IMR-90 (cell line): ENCODE measurements around the gene ROBO1. TPM values are rescaled to one million over a fixed set of nuclear protein-coding genes. Genes with fewer than 3 reads are reported as not detected.

ENCODE experiments used
- ATAC-seq: fragments of 200-7000 bp; cut with Tn5 transposase; 2 replicates; pipeline ENCODE4 v1.9.1; 2020; ENCODE audit warnings: low read depth, mild to moderate bottlenecking, moderate library complexity
- BruUV-seq: library from RNA; stranded (reverse); fragments of 400-500 nt; replicated peaks from 2 replicates; lab custom pipeline; 2021; lab: Mats Ljungman, UMichigan
- CTCF ChIA-PET: fragments of 300-600 bp; formaldehyde crosslinking; extraction: SDS; loops from one replicate; lab custom pipeline; 2021; ENCODE audit warnings: antibody characterized with exemption; lab: Yijun Ruan, JAX
- POLR2A ChIA-PET: fragments of 300-600 bp; sonication (Branson Sonifier 250); formaldehyde crosslinking; loops from one replicate; lab custom pipeline; 2022; ENCODE audit warnings: antibody characterized with exemption; ENCODE audit not compliant: unreplicated experiment; lab: Charles Lee
- DNase-seq: peaks from one replicate; pipeline ENCODE4 v3.0.0; 2013
- H2AFZ ChIP-seq: replicated peaks from 2 replicates; pipeline ENCODE3; 2013; ENCODE audit warnings: low read length, mild to moderate bottlenecking; ENCODE audit not compliant: poor library complexity
- H2AK5ac ChIP-seq: 2 replicates; pipeline ENCODE4 v1.6.1; 2013; ENCODE audit warnings: low read depth, low read length, inconsistent platforms
- H2AK9ac ChIP-seq: replicated peaks from 2 replicates; pipeline ENCODE3; 2013; ENCODE audit warnings: mild to moderate bottlenecking, low read depth, low read length, moderate library complexity; ENCODE audit not compliant: poor library complexity
- H2BK120ac ChIP-seq: 2 replicates; pipeline ENCODE4 v1.6.1; 2013; ENCODE audit warnings: low read depth, low read length, inconsistent platforms
- H2BK15ac ChIP-seq: 3 replicates; pipeline ENCODE4 v1.6.1; 2013; ENCODE audit warnings: low read depth, low read length, inconsistent platforms
- H2BK20ac ChIP-seq: 2 replicates; pipeline ENCODE4 v1.6.1; 2013; ENCODE audit warnings: low read depth, mild to moderate bottlenecking, inconsistent platforms, low read length, moderate library complexity
- H2BK5ac ChIP-seq: 2 replicates; pipeline ENCODE4 v1.6.1; 2013; ENCODE audit warnings: mild to moderate bottlenecking, low read depth, low read length, inconsistent platforms; ENCODE audit not compliant: poor library complexity, severe bottlenecking
- H3K14ac ChIP-seq: replicated peaks from 2 replicates; pipeline ENCODE4 v1.6.1; 2013; ENCODE audit warnings: low read depth, low read length, inconsistent platforms
- H3K18ac ChIP-seq: 2 replicates; pipeline ENCODE4 v1.6.1; 2013; ENCODE audit warnings: low read depth, low read length, control low read depth
- H3K23ac ChIP-seq: 2 replicates; pipeline ENCODE4 v1.6.1; 2013; ENCODE audit warnings: low read depth, low read length, inconsistent platforms
- H3K27ac ChIP-seq: 2 replicates; pipeline ENCODE4 v1.5.1; 2013; ENCODE audit warnings: mild to moderate bottlenecking, control low read depth, low read length; ENCODE audit not compliant: insufficient read depth
- H3K27me3 ChIP-seq: 2 replicates; pipeline ENCODE4 v1.6.1; 2013; ENCODE audit warnings: low read length; ENCODE audit not compliant: control insufficient read depth, insufficient read depth
- H3K36me3 ChIP-seq: 2 replicates; pipeline ENCODE4 v1.6.1; 2013; ENCODE audit warnings: low read length, mixed read lengths; ENCODE audit not compliant: control insufficient read depth, insufficient read depth
- H3K4ac ChIP-seq: 2 replicates; pipeline ENCODE4 v1.6.1; 2013; ENCODE audit warnings: low read depth, low read length, inconsistent platforms
- H3K4me1 ChIP-seq: 2 replicates; pipeline ENCODE4 v1.6.1; 2013; ENCODE audit warnings: low read length, mixed read lengths; ENCODE audit not compliant: control insufficient read depth, insufficient read depth
- H3K4me2 ChIP-seq: 2 replicates; pipeline ENCODE4 v1.6.1; 2013; ENCODE audit warnings: low read depth, mild to moderate bottlenecking, control low read depth, low read length, moderate library complexity
- H3K4me3 ChIP-seq: 2 replicates; pipeline ENCODE4 v1.5.1; 2013; ENCODE audit warnings: low read depth, mild to moderate bottlenecking, control low read depth, low read length, moderate library complexity; ENCODE audit not compliant: insufficient read depth
- H3K56ac ChIP-seq: 2 replicates; pipeline ENCODE4 v1.6.1; 2013; ENCODE audit warnings: low read length, inconsistent platforms; ENCODE audit not compliant: insufficient read depth; ENCODE audit errors: extremely low read depth
- H3K79me1 ChIP-seq, 2 experiments: 2 replicates each; pipeline ENCODE4 v1.6.1; 2013; ENCODE audit warnings: low read length in 2 of 2, inconsistent platforms in 1 of 2, low read depth in 1 of 2
- H3K9ac ChIP-seq: 2 replicates; pipeline ENCODE4 v1.6.1; 2013; ENCODE audit warnings: low read depth, low read length, control low read depth
- H3K9me1 ChIP-seq: 2 replicates; pipeline ENCODE4 v1.6.1; 2013; ENCODE audit warnings: low read length, inconsistent platforms; ENCODE audit not compliant: insufficient read depth
- H3K9me3 ChIP-seq: 2 replicates; pipeline ENCODE4 v1.6.1; 2013; ENCODE audit warnings: low read length; ENCODE audit not compliant: control insufficient read depth, insufficient read depth
- H4K20me1 ChIP-seq: 2 replicates; pipeline ENCODE4 v1.6.1; 2013; ENCODE audit warnings: low read length, inconsistent platforms; ENCODE audit not compliant: insufficient read depth
- H4K5ac ChIP-seq: 2 replicates; pipeline ENCODE4 v1.6.1; 2013; ENCODE audit warnings: mild to moderate bottlenecking, low read depth, low read length, control low read depth
- H4K8ac ChIP-seq, 2 experiments: 2 replicates each; pipeline ENCODE4 v1.6.1; 2013; ENCODE audit warnings: low read depth in 2 of 2, low read length in 2 of 2, control low read depth in 1 of 2, inconsistent platforms in 1 of 2
- H4K91ac ChIP-seq: 2 replicates; pipeline ENCODE4 v1.6.1; 2013; ENCODE audit warnings: low read depth, low read length, inconsistent platforms; ENCODE audit not compliant: insufficient read depth
- CEBPB ChIP-seq: IDR thresholded peaks from 2 replicates; pipeline ENCODE4 v1.6.1; 2012; ENCODE audit warnings: low read depth, low read length, improper control_type of control experiment
- RAD21 ChIP-seq: IDR thresholded peaks from 2 replicates; pipeline ENCODE4 v1.6.1; 2012; ENCODE audit warnings: low read length, improper control_type of control experiment
- WGBS, 2 experiments: methylation state at CpG; one replicate each; pipeline versions ENCODE4 v1.1.5 to v1.1.7; 2013; ENCODE audit warnings: missing lambda C conversion rate in 2 of 2; ENCODE audit not compliant: insufficient read length in 1 of 2; ENCODE audit errors: extremely low coverage in 2 of 2; 5-methylcytosine and 5-hydroxymethylcytosine counted together
- dilution Hi-C: fragments of 300-500 bp; cut with HindIII; formaldehyde crosslinking; loops from one replicate; pipeline ENCODE4 v1.14.3; 2018; ENCODE audit warnings: low sequenced_read_pairs; ENCODE audit not compliant: unreplicated experiment
- in situ Hi-C: fragments of 300-500 bp; cut with MboI; formaldehyde crosslinking; loops from 3 replicates; pipeline ENCODE4 v1.14.3; 2019; ENCODE audit warnings: low sequenced_read_pairs, inconsistent platforms, mixed read lengths
- intact Hi-C: fragments of 100-400 bp; cut with micrococcal nuclease; formaldehyde crosslinking; loops from 2 replicates; pipeline ENCODE4 v1.10.0; 2022
- polyA plus RNA-seq, 3 experiments: library from polyadenylated mRNA; depleted of rRNA; stranded (reverse); fragments of >200 nt; gene quantifications; 2 replicates each; pipeline ENCODE4 v1.2.3, GENCODE V29; 2012; ENCODE audit warnings: low replicate concordance in 1 of 3
- total RNA-seq: library from RNA; depleted of rRNA; stranded (reverse); fragments of >200 nt; gene quantifications from 2 replicates; pipeline ENCODE4 v1.2.3, GENCODE V29; 2012

Gene ROBO1
- total and polyA plus RNA-seq, 2 of the 4 experiments (the other 2 are of a cell fraction) = 24.1 to 53.9 TPM

DNA sequence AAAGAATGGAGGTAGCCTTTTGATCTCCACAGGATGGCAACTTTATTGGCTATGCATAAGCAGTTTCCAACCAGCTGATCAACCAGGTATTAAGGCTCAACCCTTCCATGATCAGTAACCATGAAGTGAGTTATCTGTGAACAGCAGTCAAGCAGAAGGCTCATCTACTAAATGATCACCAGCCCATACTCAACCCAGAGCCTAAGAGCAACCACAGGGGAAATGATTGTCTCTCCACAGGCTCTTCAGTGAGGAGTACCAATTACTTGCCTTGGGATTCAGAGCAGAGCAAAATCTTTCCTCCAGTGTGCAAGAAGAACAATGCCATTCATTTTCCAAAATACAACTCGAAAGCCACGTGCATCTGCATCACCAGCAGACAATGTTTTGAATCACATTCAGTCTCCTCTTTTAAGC lies 754.8 kb downstream of the ROBO1 start:
- Histone ChIP-seq H3K4me2 (no peak overlapping the region), H3K9me3 (no peaks in the 10 kb centered on the region), H2BK5ac (no peak overlapping the region), H2AFZ (no peak overlapping the region), H2AK9ac (no peak overlapping the region), H3K9ac (no peak overlapping the region), H3K56ac (no peak overlapping the region), H3K4me1 (peaks cover 1% of the 10 kb centered on the region; the same call in 1 of the 2 replicates), H3K14ac (no peak overlapping the region), H4K20me1 (peaks cover 7% of the 10 kb centered on the region), H4K8ac (no peak overlapping the region), H3K9me1 (no peaks in the 10 kb centered on the region; the same call in 1 of the 2 replicates), H2BK20ac (no peak overlapping the region; the same call in 1 of the 2 replicates), H3K18ac (no peak overlapping the region), H2BK15ac (no peak overlapping the region), H3K79me1 (peaks cover 3 to 31% of the 10 kb centered on the region in 2 experiments), H2AK5ac (0 out of 2 replicates have a peak overlapping the region, but pooled peaks have one; percentile 6), H3K27ac (no peak overlapping the region), H3K27me3 (no peaks in the 10 kb centered on the region), H3K4ac (no peak overlapping the region), H3K4me3 (no peak overlapping the region), H4K91ac (no peak overlapping the region), H4K5ac (no peak overlapping the region), H2BK120ac (no peak overlapping the region), H3K36me3 (no peaks in the 10 kb centered on the region), H3K23ac (peak overlapping the region; percentile 10; the same call in 1 of the 2 replicates)
- WGBS, 2 experiments = no CpG with 5 or more reads among the region's 2 CpGs
- BruUV-seq = no TSS peak
- ATAC-seq = no peak
- CTCF ChIA-PET = no interaction called here
- DNase-seq = peak; percentile 11
- in situ Hi-C loops (no loop called here), dilution Hi-C loops (no loop called here), intact Hi-C loops (no loop called here)
- POLR2A ChIA-PET = no interaction called here
- TF ChIP-seq CEBPB (no peak), RAD21 (no peak)
